T-helper 22 cell (primary cell): ENCODE results near the gene C5orf46.
"Not testable (repeated sequence)": the region's sequence is repeated elsewhere in the genome, so short reads cannot be mapped to it uniquely, and the experiment has no call there.

ENCODE experiments used
- DNase-seq: peaks from one replicate; pipeline ENCODE4 v3.0.0-alpha.2; 2020; ENCODE audit warnings: low read depth

C5orf46 gene

DNA sequence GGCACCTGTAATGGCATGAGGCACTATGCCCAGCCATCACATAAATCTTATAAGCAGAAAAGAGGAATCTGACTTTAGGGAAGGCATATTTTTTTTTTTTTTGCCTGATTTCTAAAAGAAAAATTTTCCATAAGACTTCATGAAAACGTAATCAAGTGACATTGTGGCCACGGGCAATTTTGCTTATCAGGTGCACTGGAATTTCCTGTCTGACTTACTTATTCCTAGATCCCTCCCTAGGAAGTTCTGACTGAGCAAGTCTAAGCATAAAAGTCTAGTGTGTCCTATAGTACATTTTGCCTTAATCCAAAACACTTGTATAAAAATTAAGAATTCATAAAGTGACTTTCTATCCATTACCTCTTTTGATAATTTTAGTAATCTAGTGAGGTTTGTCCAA, 12.5 kb downstream of the C5orf46 start:
- no peak for DNase-seq

DNA sequence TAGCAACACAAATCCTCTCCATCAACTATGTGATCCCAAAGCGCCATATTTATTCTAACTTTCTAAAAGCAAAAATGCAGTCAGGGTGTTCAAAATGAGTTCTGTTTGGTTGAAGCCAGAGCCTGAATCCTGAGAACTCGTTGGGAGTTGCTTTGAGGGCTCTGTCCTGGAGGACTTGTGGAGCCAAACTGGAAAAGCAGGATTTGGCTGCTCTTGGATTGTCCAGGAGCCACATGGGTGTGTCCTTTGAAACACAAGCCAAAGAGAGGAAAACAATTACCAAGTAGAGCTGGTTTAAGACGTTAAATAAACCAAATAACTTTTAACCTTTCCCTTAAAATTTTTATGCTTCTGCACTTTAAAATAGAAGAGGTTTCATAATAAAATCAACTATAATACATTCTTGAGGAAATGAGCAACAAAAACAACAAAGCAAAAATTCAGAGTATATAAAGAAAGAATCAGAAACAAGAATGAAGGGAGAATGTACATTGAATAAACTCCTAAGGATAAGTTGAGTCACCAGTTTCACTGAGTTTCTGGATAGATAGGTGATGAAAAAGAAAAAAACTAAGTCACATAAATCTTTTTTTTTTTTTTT, 13.5 kb downstream of the C5orf46 start:
- DNase-seq = no peak

DNA sequence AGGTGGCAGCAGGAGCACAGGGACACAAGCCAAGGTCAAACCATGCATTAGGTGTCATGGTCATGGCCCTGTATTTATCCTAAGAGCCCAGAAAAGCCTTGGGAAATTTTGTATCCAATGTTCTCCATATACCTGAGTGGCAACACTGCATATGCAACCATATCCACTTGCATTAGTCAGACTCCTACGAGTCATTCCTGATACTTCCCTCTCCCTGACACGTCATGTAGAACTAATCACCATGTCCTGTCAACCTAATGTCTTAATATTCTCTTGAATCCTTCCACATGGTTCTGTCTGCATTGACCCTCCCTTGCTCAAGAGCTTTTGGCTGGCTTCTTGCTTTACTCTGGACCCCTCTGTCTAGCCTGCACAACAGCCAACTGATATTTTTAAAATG, 18.4 kb downstream of the C5orf46 start:
- DNase-seq = no peak

DNA sequence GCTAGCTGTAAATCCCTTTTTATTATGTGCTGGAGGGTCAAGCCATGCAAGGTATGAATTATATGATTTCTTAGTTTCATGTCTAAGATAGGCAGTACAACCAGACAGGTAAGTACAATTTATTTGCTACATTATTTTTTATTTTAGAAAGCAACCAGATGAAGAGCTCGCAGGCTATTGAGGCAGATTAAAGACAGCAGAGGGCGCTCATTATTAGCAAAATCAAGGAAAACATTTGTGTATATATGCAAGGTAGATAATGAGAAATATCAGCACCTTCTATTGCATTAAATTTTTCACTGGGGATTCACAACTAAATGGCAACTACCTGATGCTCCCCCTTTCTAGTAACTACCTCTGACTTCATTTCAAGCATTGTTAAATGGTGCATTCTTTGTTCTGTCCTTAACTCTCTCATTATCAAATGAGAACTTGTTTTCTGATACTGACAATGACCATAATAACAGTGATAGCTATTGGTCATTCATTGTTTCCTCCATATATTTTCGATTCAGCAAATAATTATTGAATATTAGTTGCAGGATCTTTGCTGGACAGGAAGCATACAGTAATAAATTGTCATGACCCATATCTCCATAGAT, 19.2 kb downstream of the C5orf46 start:
- DNase-seq = no peak

DNA sequence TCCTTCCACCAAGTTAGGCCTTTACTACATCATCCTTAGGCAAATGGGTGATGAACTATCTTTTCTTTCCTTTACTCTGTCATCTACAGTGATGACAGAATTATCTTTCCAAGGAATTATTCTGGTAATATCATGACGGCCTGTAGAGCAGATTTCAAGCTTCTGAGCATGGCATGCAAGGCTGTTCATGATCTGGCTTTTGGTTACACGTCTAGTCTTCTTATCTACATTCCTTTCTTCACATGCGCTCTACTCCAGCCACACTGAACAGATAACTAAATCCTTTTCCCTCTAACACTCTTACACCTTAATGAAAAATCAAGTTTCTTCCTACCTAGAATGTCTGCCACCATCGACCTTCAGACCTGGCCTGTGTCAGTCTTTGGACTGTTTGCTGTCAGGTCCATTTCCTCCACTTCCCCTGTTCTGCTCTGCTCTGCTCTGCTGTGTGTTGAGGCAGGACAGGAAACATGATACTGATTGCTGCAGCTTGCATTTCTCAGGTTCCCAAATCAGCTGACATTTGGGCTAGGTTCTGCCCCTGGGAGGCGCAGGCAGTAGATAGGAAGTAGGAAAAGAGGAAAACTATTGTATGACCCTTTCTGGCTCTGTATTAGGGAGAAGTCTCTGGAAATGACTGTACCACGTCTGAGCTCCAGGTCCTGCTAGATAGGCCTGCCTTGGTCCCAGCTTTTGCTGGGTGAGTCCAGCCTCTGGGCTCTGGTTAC, 23.6 kb downstream of the C5orf46 start:
- DNase-seq = no peak

DNA sequence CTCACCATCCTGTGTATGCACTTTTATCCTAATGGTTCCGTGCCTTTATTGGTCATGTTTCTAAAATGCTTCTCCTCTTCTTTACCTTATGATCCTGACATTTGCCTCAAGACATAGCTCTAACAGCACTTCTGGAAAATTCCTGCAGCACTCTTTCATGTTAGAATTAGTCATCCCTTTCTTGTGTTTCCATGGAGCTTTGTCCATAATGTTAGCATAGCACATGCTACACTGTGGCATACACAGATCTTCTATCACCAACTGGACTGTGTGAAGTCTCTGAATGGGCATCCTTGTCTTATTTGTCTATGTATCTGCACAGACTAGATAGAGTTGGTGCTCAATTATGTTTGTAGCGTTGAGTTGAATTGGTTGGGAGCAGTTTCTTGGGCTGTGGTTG, 25.9 kb downstream of the C5orf46 start:
- DNase-seq = no peak

DNA sequence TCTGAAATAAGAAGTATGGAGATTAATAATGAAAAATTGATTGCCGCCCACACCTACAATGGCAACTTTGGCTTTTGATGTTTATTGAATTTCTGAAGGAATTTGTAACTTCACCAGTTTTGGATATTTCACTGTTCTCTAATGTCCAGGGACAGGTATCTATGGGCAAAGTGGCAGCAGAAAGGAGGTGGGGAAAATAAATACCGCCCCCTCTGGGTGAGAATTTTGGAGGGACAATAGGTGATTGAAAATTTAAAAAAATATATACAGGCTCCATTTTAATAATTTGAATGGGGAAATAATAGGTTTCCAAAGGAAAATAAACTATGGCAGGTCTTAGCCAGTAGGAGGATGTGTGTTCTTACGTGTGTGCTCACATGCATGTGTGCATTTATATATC, 26.6 kb downstream of the C5orf46 start:
- no peak for DNase-seq

DNA sequence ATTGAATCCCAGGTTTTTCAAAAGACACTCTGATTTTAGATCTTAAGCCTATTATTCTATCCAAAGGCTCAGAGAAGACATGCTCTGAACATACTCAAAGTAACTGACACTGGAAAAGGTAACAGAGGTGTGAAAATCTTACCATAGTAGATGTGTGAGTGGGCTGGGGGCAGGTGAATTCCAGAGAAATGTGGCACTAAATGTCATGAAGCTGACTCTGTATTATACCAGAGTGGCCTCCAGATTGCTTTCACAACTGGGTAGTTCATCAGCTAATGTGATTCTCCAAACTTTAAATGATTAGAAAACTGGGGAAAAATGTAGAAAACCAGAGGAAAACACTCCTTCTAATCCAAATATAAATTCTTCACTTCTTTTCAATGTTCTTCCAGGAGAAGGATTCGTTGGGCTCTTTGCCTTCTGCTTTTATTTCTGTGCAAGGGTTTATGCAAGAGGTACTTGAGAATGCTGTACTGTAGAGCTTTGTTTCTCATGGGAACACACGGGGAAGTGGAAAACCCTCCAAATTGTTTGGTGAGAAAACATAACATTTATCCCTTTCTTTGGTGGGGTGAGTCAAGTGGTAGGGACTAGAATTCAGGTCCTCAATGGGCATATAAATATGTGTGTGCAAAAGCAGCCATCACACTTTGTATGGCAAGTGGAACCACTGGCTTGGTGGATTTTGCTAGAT, 28.1 kb downstream of the C5orf46 start, which contains the start of gene SCGB3A2:
TSS of gene SCGB3A2 (plus strand) at position 646 of the 694 bp plus-strand sequence. CDS start 93 bp downstream, outside the sequence.
- no peak for DNase-seq

DNA sequence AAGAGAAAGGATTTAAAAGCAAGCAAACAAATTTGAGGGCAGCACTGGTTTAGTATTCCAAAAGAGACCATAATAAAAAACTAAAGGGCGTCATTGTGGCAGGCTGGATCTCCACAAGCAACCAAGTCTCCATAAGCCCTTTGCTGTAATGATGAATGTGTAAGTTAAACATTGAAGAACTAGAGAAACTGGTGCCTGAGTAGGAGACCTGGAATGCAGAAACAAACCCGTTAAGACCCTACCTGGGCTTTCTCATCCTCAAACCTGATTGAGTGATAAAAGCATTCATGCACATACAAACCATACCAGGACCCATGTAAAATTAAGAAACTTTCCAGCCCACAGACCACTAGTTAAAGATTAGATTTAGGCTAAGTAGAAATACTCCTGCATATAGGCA, 29.7 kb downstream of the C5orf46 start:
- DNase-seq = no peak

DNA sequence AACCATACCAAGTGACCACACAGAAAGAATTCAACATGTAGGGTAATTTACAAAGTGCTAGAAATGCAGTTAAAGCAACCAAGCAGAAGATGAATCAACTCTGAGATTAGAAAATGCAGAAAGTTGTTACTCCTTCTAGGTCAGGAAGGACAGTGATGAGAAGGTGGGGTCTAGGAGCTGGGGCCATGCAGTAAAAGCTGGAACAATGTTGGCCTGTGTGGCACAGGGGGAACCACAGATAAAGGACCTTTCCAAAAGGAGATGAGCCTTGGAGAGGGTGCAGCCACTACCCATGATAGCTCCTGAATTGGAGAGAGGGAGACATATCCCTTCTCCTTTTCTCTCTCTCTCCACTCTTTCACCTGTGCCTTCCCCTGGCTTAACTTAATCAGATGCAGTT, 30.2 kb downstream of the C5orf46 start:
- no peak for DNase-seq

DNA sequence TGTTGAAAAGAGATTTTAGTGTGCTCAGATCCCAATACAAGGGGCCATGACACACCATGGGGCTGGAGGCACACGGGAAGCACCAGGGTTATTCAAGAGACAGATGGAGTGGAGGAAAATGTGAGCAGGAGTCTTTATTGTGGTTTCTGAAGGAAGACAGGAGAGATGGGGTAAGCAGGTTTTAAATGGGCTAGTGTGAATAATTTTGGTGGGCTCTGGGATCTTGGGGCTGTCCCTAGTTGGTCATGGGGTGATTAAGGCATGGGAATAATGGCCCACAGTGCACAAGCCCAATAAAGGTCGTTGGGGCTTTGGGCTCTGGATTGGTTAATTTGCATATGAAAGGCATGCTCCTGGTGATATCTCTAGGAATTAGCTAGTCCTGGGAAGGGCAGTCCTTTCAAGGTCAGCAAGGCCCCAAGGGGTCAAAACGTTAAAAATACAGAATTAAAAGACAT, 31.4 kb downstream of the C5orf46 start:
- DNase-seq = no peak

DNA sequence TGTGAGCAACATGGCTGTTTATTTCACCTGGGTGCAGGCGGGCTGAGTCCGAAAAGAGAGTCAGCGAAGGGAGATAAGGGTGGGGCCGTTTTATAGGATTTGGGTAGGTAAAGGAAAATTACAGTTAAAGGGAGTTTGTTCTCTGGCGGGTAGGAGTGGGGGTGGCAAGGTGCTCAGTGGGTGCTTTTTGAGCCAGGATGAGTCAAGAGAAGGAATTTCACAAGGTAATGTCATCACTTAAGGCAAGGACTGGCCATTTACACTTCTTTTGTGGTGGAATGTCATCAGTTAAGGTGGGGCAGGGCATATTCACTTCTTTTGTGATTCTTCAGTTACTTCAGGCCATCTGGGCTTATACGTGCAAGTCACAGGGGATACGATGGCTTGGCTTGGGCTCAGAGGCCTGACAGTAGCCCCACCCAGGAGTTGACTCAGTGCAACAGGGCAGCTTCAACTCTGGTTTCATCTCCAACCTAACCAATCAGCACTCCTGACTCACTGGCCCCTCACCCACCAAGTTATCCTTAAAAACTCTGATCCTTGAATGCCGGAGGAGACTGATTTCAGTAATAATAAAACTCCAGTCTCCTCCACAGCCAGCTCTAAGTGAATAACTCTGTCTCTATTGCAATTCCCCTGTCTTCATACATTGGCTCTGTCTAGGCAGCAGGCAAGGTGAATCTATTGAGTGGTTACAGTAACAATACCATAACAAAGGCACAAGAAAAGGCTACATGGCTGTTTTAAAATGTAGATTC, 32.0 kb downstream of the C5orf46 start:
- DNase-seq = not testable (repeated sequence)

DNA sequence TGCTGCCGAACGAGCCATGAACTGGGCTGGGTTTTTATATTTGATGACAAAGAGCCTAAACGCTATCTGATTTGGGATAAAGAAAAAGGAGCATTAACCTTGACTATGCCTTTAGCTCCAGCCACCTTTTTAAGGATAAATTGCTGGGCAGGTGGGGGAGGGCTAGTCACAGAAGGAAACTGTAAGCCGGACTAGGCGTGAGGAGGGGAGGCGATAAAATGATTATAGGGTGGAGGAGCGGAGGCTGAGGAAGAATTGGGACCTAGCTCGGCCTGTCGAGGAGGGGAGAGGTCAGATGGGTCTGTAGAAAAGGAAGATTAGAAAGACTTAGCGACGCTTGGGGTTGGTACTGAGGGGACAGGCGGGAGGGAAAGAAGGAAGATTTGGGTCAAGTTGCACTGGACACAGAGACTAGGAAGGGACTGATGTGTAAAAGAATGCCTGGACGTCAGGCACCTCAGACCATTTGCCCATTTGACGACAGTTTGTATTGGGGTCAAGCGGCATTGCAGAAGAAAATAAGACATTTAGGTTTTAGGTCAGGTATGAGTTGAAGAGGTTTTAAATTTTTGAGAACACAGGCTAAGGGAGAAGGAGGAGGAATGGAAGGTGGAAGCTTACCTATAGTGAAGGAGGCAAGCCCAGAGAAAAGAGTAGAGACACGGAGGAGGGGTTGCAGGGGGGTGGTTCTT, 33.4 kb downstream of the C5orf46 start:
- not testable (repeated sequence) for DNase-seq

DNA sequence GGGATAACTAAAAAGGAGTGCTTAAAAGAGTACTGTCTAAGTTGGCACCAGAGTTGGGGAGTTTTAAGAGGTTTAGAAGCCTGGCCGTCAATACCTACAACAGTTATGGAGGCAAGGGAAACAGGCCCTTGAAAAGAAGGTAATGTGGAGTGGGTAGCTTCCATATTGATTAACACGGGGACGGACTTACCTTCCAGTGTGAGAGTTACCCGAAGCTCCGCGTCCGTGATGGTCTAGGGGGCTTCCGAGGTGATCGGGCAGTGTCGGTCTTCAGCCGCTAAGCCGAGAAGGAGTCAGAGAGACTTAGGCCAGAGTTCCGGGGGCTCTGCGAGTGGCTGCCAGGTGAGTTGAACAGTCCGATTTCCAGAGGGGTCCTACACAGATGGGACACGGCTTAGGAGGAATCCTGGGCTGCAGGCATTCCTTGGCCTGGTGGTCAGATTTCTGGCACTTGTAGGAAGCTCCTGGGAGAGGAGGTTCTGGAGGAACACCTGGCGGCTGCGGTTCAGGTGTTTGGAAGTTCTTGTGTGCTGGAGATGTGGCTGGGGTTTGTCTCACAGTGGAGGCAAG, 34.3 kb downstream of the C5orf46 start:
- DNase-seq = not testable (repeated sequence)

DNA sequence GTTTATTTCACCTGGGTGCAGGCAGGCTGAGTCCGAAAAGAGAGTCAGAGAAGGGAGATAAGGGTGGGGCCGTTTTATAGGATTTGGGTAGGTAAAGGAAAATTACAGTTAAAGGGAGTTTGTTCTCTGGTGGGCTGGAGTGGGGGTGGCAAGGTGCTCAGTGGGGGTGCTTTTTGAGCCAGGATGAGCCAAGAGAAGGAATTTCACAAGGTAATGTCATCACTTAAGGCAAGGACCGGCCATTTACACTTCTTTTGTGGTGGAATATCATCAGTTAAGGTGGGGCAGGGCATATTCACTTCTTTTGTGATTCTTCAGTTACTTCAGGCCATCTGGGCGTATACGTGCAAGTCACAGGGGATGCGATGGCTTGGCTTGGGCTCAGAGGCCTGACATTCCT, 36.4 kb downstream of the C5orf46 start:
- not testable (repeated sequence) for DNase-seq

DNA sequence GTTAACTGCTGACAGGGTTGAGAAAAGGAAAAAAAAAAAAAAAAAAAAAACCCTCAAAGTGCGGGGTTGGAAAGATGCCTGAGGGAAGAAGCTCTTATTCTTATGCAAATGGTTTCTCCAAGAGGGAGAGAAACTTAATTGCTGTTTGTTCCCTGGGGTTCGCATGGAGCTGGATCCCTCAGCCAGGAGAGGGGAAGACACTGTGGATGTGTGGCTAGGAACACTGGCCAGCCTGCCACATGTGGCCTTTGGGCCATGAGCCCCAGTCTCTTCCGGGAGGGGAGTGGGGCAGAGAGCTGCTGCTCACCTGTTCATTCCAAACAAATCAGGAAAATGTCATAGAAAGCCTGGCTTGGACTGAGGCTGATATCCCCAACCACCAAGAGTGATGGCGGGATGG, 37.2 kb downstream of the C5orf46 start:
- DNase-seq = no peak

DNA sequence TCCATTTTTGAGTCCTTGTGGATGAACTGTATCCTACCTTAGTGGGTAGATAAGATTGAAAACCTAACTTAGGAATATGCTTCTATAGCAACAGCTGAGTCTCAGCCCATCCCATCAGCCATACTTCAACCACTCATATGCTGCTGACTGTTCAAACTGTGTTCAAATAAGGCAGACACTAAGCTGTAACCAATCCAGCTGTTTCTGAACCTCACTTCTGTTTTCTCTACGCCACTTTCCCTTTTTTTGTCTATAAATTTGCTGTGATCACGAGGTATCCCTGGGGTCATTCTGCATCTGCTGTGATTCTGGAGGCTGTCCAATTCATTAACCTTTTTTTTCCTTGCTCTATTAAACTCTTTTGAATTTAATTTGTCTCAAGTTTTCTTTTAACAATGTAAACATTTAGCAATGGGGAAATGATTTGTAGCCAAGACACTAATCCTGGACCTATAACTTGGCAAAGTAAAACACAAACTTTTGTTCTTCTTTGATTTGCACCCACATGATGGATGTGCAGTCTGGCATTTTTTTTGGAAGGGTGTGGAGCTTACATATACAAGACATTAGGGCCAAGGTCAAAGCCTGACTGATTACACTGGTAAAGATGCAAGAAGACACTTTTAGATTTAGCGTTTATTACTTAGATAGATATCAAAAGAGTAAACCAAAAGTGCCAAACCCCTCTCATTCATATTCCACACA, 42.7 kb downstream of the C5orf46 start:
- no peak for DNase-seq

DNA sequence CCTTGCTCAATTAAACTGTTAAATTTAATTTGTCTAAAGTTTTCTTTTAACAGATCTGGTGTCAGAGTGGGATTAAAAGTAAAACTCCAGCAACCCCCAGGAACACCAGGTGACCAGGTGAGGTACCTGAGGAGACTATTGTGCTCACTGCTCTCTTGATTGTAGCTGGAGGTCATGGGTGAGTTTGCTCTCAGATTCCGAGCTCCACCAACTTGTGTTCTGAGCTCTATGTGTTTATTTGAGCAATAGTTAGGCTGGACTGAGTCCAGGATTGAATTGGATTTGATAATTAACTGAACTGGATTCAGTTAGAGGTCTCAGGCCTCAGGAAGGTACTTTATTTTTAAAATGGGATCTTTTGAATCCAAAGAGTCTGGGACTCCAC, 45.7 kb downstream of the C5orf46 start:
- DNase-seq = no peak

DNA sequence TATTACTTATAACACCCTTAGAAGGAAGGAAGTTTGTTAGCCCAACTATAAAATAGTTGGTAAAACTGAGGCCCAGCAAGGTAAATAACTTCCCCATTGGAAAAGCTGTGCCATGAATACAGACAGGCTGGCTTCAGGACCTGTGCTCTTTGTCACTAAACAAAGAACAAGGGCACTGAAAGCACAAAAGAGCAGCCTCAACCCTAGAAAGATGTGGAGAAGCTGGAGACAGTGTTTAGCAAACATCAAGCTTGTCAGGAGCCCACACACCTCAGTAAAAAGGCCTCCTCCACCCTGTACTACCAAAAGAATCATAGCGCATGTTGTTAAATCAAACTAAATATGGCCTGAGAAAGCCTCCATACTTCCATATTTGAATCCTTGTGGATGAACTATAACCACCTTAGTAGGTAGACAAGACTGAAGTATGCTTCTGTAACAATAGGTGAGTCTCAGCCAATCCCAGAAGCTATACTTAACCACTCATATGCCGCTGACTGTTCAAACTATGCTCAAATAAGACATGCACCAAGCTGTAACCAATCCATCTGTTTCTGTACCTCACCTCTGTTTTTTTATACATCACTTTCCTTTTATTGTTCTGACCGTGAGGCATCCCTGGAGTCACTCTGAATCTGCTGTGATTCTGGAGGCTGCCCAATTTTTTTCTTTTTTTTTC, 46.2 kb downstream of the C5orf46 start:
- DNase-seq = no peak

DNA sequence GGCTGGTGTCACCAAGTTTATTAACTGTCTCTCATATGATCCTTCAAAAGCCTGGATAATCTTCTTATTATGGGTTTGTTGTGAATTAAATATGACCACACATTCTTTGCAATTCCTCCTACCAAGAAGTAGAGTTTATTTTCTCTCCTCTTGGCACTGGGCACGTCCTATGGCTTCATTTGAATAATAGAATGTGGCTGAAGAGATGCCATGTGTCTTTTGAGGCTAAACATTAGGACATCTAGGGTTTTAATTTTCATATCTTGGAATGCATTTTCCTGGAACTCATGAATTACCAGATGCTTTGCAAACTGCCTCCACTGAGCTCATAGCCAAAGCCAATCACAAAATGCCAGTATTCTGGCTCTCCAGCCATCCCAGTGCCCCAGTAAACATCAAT, 47.8 kb downstream of the C5orf46 start:
- no peak for DNase-seq
